OCI-LY3 (cell line): ENCODE measurements around the gene BCLAF3.

Experiments
- H2AFZ ChIP-seq: fragments of 200-600, 300-600 bp; shearing (Covaris generic); 2 replicates; pipeline ENCODE4 v1.6.0; 2014; ENCODE audit warnings: antibody characterized with exemption, low read depth, low read length
- H3K27ac ChIP-seq: fragments of 200-600, 300-600 bp; sonication (generic); 2 replicates; pipeline ENCODE4 v1.5.1; 2014; ENCODE audit warnings: mild to moderate bottlenecking, low read length, moderate library complexity, mixed read lengths
- H3K27me3 ChIP-seq: fragments of 200-600, 300-600 bp; sonication (generic); 2 replicates; pipeline ENCODE4 v1.6.1; 2014; ENCODE audit warnings: low read depth, low read length, mixed read lengths
- H3K36me3 ChIP-seq: fragments of 200-600, 300-600 bp; sonication (generic); replicated peaks from 2 replicates; pipeline ENCODE3; 2014; ENCODE audit warnings: low read depth, low read length, mixed read lengths
- H3K4me1 ChIP-seq: fragments of 300-600, 200-600 bp; sonication (generic); 2 replicates; pipeline ENCODE4 v1.6.1; 2014; ENCODE audit warnings: low read length, mixed read lengths
- H3K4me2 ChIP-seq: fragments of 200-600, 300-600 bp; sonication (generic); 2 replicates; pipeline ENCODE4 v1.6.1; 2014; ENCODE audit warnings: low read length, mixed read lengths
- H3K4me3 ChIP-seq: fragments of 300-600, 200-600 bp; sonication (generic); 2 replicates; pipeline ENCODE4 v1.5.1; 2014; ENCODE audit warnings: antibody characterized with exemption, mild to moderate bottlenecking, low read length, moderate library complexity
- H3K79me2 ChIP-seq: fragments of 300-600, 200-600 bp; shearing (Covaris generic); 2 replicates; pipeline ENCODE4 v1.6.1; 2014; ENCODE audit warnings: mild to moderate bottlenecking, low read length, mixed read lengths
- H3K9ac ChIP-seq: fragments of 300-600, 200-600 bp; shearing (Covaris generic); 2 replicates; pipeline ENCODE4 v1.6.0; 2014; ENCODE audit warnings: mild to moderate bottlenecking, low read length, moderate library complexity
- H3K9me3 ChIP-seq: fragments of 200-600, 300-600 bp; shearing (Covaris generic); 2 replicates; pipeline ENCODE4 v1.6.1; 2014; ENCODE audit warnings: low read length, mixed read lengths; ENCODE audit not compliant: insufficient read depth
- H4K20me1 ChIP-seq: fragments of 200-600, 300-600 bp; sonication (generic); 2 replicates; pipeline ENCODE4 v1.6.1; 2016; ENCODE audit warnings: low read length, mixed read lengths; ENCODE audit not compliant: insufficient read depth
- EZH2phosphoT487 ChIP-seq: fragments of 200-600 bp; shearing (Covaris generic); IDR thresholded peaks from 2 replicates; pipeline ENCODE4 v1.6.1; 2018; ENCODE audit warnings: antibody characterized with exemption, mixed run types, low read depth
- TF ChIP-seq, protein P1 (sequence below): fragments of 200-600, 300-600 bp; sonication (generic); IDR thresholded peaks from 2 replicates; pipeline ENCODE4 v1.5.1; 2014; ENCODE audit warnings: antibody characterized with exemption, low read length, low read depth

The BCLAF3 gene

GRCh38 chrX:20029728-20030127 lies 38.9 kb upstream of the BCLAF3 start:
- Histone ChIP-seq H3K9ac (no peak overlapping the region), H4K20me1 (no peaks in the 10 kb centered on the region), H3K79me2 (no peaks in the 10 kb centered on the region), H3K4me3 (no peak overlapping the region), H3K27me3 (no peaks in the 10 kb centered on the region), H2AFZ (no peak overlapping the region), H3K4me1 (no peaks in the 10 kb centered on the region), H3K9me3 (no peaks in the 10 kb centered on the region), H3K4me2 (no peak overlapping the region), H3K36me3 (no peaks in the 10 kb centered on the region), H3K27ac (no peak overlapping the region)
- TF ChIP-seq, protein P1, sequence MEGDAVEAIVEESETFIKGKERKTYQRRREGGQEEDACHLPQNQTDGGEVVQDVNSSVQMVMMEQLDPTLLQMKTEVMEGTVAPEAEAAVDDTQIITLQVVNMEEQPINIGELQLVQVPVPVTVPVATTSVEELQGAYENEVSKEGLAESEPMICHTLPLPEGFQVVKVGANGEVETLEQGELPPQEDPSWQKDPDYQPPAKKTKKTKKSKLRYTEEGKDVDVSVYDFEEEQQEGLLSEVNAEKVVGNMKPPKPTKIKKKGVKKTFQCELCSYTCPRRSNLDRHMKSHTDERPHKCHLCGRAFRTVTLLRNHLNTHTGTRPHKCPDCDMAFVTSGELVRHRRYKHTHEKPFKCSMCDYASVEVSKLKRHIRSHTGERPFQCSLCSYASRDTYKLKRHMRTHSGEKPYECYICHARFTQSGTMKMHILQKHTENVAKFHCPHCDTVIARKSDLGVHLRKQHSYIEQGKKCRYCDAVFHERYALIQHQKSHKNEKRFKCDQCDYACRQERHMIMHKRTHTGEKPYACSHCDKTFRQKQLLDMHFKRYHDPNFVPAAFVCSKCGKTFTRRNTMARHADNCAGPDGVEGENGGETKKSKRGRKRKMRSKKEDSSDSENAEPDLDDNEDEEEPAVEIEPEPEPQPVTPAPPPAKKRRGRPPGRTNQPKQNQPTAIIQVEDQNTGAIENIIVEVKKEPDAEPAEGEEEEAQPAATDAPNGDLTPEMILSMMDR, result no peak
- no peak for TF ChIP-seq EZH2phosphoT487

DNA sequence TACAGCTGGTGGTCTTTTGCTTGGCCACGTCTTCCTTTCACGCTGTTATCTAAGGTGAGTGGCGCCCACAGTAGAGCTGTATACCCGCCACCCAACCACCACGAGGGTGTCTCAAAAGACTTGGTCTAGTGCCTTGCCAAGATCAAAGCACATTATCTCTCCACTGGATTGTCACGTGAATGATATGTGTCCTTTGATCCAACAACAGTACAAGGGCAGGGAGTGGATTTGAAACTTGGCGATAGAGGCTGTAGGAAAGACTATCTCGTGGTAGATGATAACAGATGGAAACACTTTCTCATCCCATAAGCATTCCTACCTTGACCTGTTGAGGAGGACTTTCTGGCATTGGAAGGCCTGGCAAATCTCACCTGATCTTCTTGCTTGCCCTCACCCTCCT lies 37.7 kb upstream of the BCLAF3 start:
- no peak overlapping the region for H3K27ac ChIP-seq
- H2AFZ ChIP-seq, result no peak overlapping the region
- H3K4me2 ChIP-seq, result no peak overlapping the region
- H3K4me3 ChIP-seq, result no peak overlapping the region
- no peaks in the 10 kb centered on the region for H3K27me3 ChIP-seq
- H3K36me3 ChIP-seq, result no peaks in the 10 kb centered on the region
- TF ChIP-seq, protein P1, result no peak
- no peak for TF ChIP-seq EZH2phosphoT487
- H3K4me1 ChIP-seq, result no peaks in the 10 kb centered on the region
- H3K9me3 ChIP-seq, result no peaks in the 10 kb centered on the region
- H3K79me2 ChIP-seq, result no peaks in the 10 kb centered on the region
- H4K20me1 ChIP-seq, result no peaks in the 10 kb centered on the region
- no peak overlapping the region for H3K9ac ChIP-seq

- H3K27ac ChIP-seq, result no peak overlapping the region
- no peak overlapping the region for H2AFZ ChIP-seq
- no peaks in the 10 kb centered on the region for H3K9me3 ChIP-seq
Observed at GRCh38 chrX:20026278-20026677, 35.4 kb upstream of the BCLAF3 start.

DNA sequence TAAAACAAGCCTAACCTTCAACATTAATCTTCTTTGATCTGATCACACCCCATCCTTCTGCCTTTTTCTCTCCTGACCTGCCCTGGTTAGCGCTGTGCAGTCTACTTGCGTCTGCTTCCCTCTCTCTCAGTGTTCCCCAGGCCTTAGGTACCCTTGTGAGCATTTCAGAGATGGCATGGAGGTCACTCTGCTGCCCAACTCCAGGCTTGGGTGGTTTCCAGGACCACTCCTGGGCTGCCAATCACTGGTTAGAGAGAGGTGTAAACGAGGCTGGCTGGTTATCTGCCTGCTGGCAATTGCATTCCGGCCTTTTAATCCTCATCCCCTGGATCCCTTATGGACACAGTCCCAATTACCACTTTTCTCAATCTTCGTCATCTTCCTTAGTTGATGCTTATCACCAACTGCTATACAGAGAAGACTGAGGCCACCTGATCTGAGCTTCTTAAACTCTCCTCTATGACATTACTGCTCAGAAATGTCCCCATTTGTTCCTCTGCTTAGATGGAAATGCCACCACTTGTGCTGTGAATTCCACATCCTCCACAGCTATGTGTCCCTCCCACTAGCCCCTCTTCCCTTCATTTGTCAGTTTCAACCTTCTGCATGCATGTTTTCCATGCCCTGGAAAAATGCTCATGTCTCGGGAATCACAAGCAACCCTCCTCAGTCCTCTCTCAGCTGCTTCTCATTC lies 29.0 kb upstream of the BCLAF3 start:
- no peaks in the 10 kb centered on the region for H4K20me1 ChIP-seq
- no peaks in the 10 kb centered on the region for H3K4me1 ChIP-seq
- H3K4me2 ChIP-seq, result no peak overlapping the region
- H3K9ac ChIP-seq, result no peak overlapping the region
- H3K79me2 ChIP-seq, result no peaks in the 10 kb centered on the region
- H3K27me3 ChIP-seq, result no peaks in the 10 kb centered on the region
- H3K36me3 ChIP-seq, result no peaks in the 10 kb centered on the region
- H2AFZ ChIP-seq, result no peak overlapping the region
- H3K4me3 ChIP-seq, result no peak overlapping the region
- no peaks in the 10 kb centered on the region for H3K9me3 ChIP-seq
- TF ChIP-seq, protein P1, result no peak
- TF ChIP-seq EZH2phosphoT487, result no peak
- no peak overlapping the region for H3K27ac ChIP-seq

More at GRCh38 chrX:20026278-20026677, 35.4 kb upstream of the BCLAF3 start:
- Histone ChIP-seq H3K79me2 (no peaks in the 10 kb centered on the region), H3K4me3 (no peak overlapping the region), H3K27me3 (no peaks in the 10 kb centered on the region), H3K4me1 (no peaks in the 10 kb centered on the region), H3K4me2 (no peak overlapping the region), H4K20me1 (no peaks in the 10 kb centered on the region), H3K36me3 (no peaks in the 10 kb centered on the region), H3K9ac (no peak overlapping the region)
- TF ChIP-seq, protein P1, result no peak
- no peak for TF ChIP-seq EZH2phosphoT487
